ENCODE data around the gene SHROOM3.

Gene SHROOM3

DNA sequence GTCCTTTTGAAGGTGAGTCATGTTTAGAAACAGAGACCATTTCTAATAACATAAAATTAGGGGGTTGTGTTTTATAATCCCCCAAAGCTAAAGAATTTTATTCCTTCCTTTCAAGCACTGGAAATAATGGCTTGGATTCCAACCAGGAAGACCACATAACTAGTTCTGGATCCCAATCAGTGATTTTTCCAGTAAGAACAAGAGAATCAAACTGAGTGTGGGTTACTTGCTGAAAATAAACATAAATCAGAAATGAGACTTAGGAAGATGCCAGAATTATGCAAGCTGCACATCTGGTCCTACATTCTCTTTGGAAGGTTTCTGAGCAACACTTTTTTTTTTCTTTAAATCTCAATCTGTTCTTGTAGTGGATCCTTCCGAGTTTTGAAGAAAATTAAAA, 386.6 kb downstream of the SHROOM3 start:
- no peak for DNase-seq (ENCODE audit: low spot score)

DNA sequence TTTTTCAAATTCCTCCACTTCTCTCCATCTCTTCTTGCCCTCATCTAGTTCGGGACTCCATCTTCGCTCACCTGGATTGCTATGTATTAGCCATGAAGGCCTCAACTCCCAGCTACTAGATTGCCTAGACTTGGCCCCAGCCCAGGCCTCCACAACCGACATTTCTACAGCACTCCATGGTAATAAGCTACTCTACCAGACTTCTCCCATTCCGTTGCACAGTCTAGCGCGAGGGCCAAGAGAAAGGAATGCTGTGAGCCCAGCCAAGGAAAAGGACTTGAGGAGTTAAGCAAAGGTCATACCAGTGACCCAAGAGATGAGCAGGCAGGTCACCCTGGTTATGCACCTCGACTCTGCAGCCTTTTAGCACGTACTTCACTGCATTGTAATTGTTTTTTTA, 387.3 kb downstream of the SHROOM3 start:
- DNase-seq (ENCODE audit: low spot score): no peak

DNA sequence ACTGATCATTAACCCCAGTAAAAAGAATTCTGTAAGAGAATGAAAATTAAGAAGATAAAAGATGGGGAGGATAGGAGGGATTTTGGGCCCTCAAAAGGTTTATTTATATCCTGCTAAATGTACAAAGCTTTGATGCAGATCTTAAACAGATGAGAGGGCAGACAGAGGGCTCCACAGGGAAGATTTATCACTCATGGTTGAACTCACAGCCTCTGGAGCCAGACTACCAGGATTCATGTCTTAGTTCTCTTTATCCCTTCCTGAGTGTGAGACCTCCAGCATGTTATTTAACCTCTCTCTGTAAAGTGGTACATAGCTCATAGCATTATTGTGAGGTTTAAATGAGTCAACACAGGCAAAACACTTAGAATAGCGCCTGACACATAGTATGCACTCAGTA, 388.5 kb downstream of the SHROOM3 start:
- DNase-seq (ENCODE audit: low spot score): no peak

DNA sequence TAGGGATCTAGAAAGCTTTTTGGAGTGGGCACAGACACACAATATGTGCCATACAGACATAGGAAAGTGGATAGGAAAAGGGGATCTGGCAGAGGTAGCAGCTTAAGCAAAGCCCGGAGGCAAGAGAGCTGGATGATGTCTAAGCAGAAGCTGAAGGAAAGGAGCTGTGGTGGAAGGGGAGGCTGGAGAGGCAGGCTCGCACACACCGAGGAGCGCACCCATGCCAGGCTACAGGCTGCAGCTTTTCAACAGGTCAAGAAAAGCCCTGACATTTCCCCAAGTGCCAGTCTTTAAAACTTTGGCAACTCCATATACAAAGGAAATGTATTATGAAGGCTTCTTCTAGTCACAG, 395.6 kb downstream of the SHROOM3 start:
- DNase-seq (ENCODE audit: low spot score): no peak

DNA sequence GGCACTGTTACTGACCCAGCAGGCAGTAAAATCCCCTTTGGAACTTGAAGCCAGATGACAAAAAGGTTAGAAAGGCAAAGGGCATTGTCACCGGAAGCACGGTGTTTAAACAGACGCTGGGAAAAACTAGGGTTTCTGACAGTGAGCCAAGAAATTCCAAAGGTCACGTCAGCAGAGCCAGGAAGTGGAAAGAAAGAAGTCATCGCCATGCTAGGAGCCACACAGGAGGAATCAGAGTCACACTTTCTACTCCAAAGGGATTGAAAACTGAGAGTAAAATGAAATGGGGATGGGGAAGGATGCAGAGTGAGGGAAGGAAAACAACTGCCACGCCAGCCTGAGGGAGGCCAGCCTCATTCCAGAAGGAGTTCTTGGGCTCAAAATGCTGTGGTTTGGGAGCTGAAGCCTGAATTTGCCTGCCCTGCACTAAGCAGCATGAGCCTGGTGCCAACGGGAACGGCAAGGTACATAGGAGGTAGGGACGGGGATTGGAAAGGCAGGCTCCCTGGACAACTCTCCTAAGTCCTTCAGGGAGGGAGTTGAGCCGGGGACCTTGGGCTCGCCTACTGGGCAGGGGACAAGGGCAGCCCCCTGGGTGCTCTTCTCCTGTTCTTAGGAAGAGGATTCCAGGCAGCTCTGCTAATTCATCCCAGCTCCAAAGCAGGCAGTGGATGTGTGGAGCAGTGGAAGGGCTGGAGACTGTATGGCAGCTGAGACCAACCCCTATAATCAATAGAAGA, 396.1 kb downstream of the SHROOM3 start:
- no peak for DNase-seq (ENCODE audit: low spot score)

DNA sequence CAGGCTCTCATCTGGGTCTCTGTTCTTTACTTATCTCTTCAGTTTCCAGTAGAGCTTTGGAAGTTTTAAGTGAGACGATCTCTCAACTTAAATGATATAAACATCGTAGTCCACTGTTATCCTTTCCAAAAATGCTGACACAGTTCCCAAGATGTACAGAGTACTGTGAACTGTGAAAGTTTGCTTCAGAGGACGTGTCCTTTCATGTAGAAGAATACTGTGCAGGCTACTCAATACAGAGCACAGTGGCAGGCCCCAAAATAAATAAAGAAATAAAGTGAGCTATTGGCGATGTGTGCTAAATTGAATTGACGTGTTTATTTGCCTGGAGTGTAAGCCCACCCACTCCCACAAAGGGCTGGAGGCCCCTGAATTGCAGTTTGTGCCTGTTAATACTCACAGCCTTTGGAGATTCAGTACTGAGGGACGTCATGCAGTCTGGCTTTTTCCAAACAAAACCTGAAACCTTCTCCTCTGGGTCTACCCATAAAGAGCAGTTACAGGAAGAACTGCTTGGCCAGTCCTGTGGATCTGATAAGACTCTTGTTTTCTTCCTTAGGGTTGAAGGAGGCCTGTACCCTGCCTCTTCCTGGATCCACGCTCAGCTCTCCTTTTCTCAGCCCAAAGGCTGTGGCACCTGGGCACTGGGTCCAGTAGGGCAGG, 396.8 kb downstream of the SHROOM3 start:
- no peak for DNase-seq (ENCODE audit: low spot score)

Data from left forelimb (tissue), 1 donor.